IMR-90 (cell line): Measurements from ENCODE around the gene GRB10. TPM values are rescaled to one million over a fixed set of nuclear protein-coding genes. Genes with fewer than 3 reads are reported as not detected.
A peak's percentile ranks its signal among the peaks of the same experiment; 100 is the strongest.

Experiments
- ATAC-seq: fragments of 200-7000 bp; cut with Tn5 transposase; 2 replicates; pipeline ENCODE4 v1.9.1; 2020; ENCODE audit warnings: low read depth, mild to moderate bottlenecking, moderate library complexity
- BruUV-seq: library from RNA; stranded (reverse); fragments of 400-500 nt; replicated peaks from 2 replicates; lab custom pipeline; 2021; lab: Mats Ljungman, UMichigan
- CTCF ChIA-PET: fragments of 300-600 bp; formaldehyde crosslinking; extraction: SDS; loops from one replicate; lab custom pipeline; 2021; ENCODE audit warnings: antibody characterized with exemption; lab: Yijun Ruan, JAX
- POLR2A ChIA-PET: fragments of 300-600 bp; sonication (Branson Sonifier 250); formaldehyde crosslinking; loops from one replicate; lab custom pipeline; 2022; ENCODE audit warnings: antibody characterized with exemption; ENCODE audit not compliant: unreplicated experiment; lab: Charles Lee
- DNase-seq: peaks from one replicate; pipeline ENCODE4 v3.0.0; 2013
- H2AFZ ChIP-seq: replicated peaks from 2 replicates; pipeline ENCODE3; 2013; ENCODE audit warnings: low read length, mild to moderate bottlenecking; ENCODE audit not compliant: poor library complexity
- H2AK5ac ChIP-seq: 2 replicates; pipeline ENCODE4 v1.6.1; 2013; ENCODE audit warnings: low read depth, low read length, inconsistent platforms
- H2AK9ac ChIP-seq: replicated peaks from 2 replicates; pipeline ENCODE3; 2013; ENCODE audit warnings: mild to moderate bottlenecking, low read depth, low read length, moderate library complexity; ENCODE audit not compliant: poor library complexity
- H2BK120ac ChIP-seq: 2 replicates; pipeline ENCODE4 v1.6.1; 2013; ENCODE audit warnings: low read depth, low read length, inconsistent platforms
- H2BK15ac ChIP-seq: 3 replicates; pipeline ENCODE4 v1.6.1; 2013; ENCODE audit warnings: low read depth, low read length, inconsistent platforms
- H2BK20ac ChIP-seq: 2 replicates; pipeline ENCODE4 v1.6.1; 2013; ENCODE audit warnings: low read depth, mild to moderate bottlenecking, inconsistent platforms, low read length, moderate library complexity
- H2BK5ac ChIP-seq: 2 replicates; pipeline ENCODE4 v1.6.1; 2013; ENCODE audit warnings: mild to moderate bottlenecking, low read depth, low read length, inconsistent platforms; ENCODE audit not compliant: poor library complexity, severe bottlenecking
- H3K14ac ChIP-seq: replicated peaks from 2 replicates; pipeline ENCODE4 v1.6.1; 2013; ENCODE audit warnings: low read depth, low read length, inconsistent platforms
- H3K18ac ChIP-seq: 2 replicates; pipeline ENCODE4 v1.6.1; 2013; ENCODE audit warnings: low read depth, low read length, control low read depth
- H3K23ac ChIP-seq: 2 replicates; pipeline ENCODE4 v1.6.1; 2013; ENCODE audit warnings: low read depth, low read length, inconsistent platforms
- H3K27ac ChIP-seq: 2 replicates; pipeline ENCODE4 v1.5.1; 2013; ENCODE audit warnings: mild to moderate bottlenecking, control low read depth, low read length; ENCODE audit not compliant: insufficient read depth
- H3K27me3 ChIP-seq: 2 replicates; pipeline ENCODE4 v1.6.1; 2013; ENCODE audit warnings: low read length; ENCODE audit not compliant: control insufficient read depth, insufficient read depth
- H3K36me3 ChIP-seq: 2 replicates; pipeline ENCODE4 v1.6.1; 2013; ENCODE audit warnings: low read length, mixed read lengths; ENCODE audit not compliant: control insufficient read depth, insufficient read depth
- H3K4ac ChIP-seq: 2 replicates; pipeline ENCODE4 v1.6.1; 2013; ENCODE audit warnings: low read depth, low read length, inconsistent platforms
- H3K4me1 ChIP-seq: 2 replicates; pipeline ENCODE4 v1.6.1; 2013; ENCODE audit warnings: low read length, mixed read lengths; ENCODE audit not compliant: control insufficient read depth, insufficient read depth
- H3K4me2 ChIP-seq: 2 replicates; pipeline ENCODE4 v1.6.1; 2013; ENCODE audit warnings: low read depth, mild to moderate bottlenecking, control low read depth, low read length, moderate library complexity
- H3K4me3 ChIP-seq: 2 replicates; pipeline ENCODE4 v1.5.1; 2013; ENCODE audit warnings: low read depth, mild to moderate bottlenecking, control low read depth, low read length, moderate library complexity; ENCODE audit not compliant: insufficient read depth
- H3K56ac ChIP-seq: 2 replicates; pipeline ENCODE4 v1.6.1; 2013; ENCODE audit warnings: low read length, inconsistent platforms; ENCODE audit not compliant: insufficient read depth; ENCODE audit errors: extremely low read depth
- H3K79me1 ChIP-seq, 2 experiments: 2 replicates each; pipeline ENCODE4 v1.6.1; 2013; ENCODE audit warnings: low read length in 2 of 2, inconsistent platforms in 1 of 2, low read depth in 1 of 2
- H3K9ac ChIP-seq: 2 replicates; pipeline ENCODE4 v1.6.1; 2013; ENCODE audit warnings: low read depth, low read length, control low read depth
- H3K9me1 ChIP-seq: 2 replicates; pipeline ENCODE4 v1.6.1; 2013; ENCODE audit warnings: low read length, inconsistent platforms; ENCODE audit not compliant: insufficient read depth
- H3K9me3 ChIP-seq: 2 replicates; pipeline ENCODE4 v1.6.1; 2013; ENCODE audit warnings: low read length; ENCODE audit not compliant: control insufficient read depth, insufficient read depth
- H4K20me1 ChIP-seq: 2 replicates; pipeline ENCODE4 v1.6.1; 2013; ENCODE audit warnings: low read length, inconsistent platforms; ENCODE audit not compliant: insufficient read depth
- H4K5ac ChIP-seq: 2 replicates; pipeline ENCODE4 v1.6.1; 2013; ENCODE audit warnings: mild to moderate bottlenecking, low read depth, low read length, control low read depth
- H4K8ac ChIP-seq, 2 experiments: 2 replicates each; pipeline ENCODE4 v1.6.1; 2013; ENCODE audit warnings: low read depth in 2 of 2, low read length in 2 of 2, control low read depth in 1 of 2, inconsistent platforms in 1 of 2
- H4K91ac ChIP-seq: 2 replicates; pipeline ENCODE4 v1.6.1; 2013; ENCODE audit warnings: low read depth, low read length, inconsistent platforms; ENCODE audit not compliant: insufficient read depth
- MAZ ChIP-seq: IDR thresholded peaks from 2 replicates; pipeline ENCODE4 v1.6.1; 2012; ENCODE audit warnings: low read depth, mild to moderate bottlenecking, low read length, improper control_type of control experiment, moderate library complexity, borderline replicate concordance
- NFE2L2 ChIP-seq: fragments of 150-350 bp; IDR thresholded peaks from 2 replicates; pipeline ENCODE4 v1.6.1; 2016; ENCODE audit warnings: low read depth, mild to moderate bottlenecking, low read length
- WGBS, 2 experiments: methylation state at CpG; one replicate each; pipeline versions ENCODE4 v1.1.5 to v1.1.7; 2013; ENCODE audit warnings: missing lambda C conversion rate in 2 of 2; ENCODE audit not compliant: insufficient read length in 1 of 2; ENCODE audit errors: extremely low coverage in 2 of 2; 5-methylcytosine and 5-hydroxymethylcytosine counted together
- dilution Hi-C: fragments of 300-500 bp; cut with HindIII; formaldehyde crosslinking; loops from one replicate; pipeline ENCODE4 v1.14.3; 2018; ENCODE audit warnings: low sequenced_read_pairs; ENCODE audit not compliant: unreplicated experiment
- in situ Hi-C: fragments of 300-500 bp; cut with MboI; formaldehyde crosslinking; loops from 3 replicates; pipeline ENCODE4 v1.14.3; 2019; ENCODE audit warnings: low sequenced_read_pairs, inconsistent platforms, mixed read lengths
- intact Hi-C: fragments of 100-400 bp; cut with micrococcal nuclease; formaldehyde crosslinking; loops from 2 replicates; pipeline ENCODE4 v1.10.0; 2022
- polyA plus RNA-seq, 3 experiments: library from polyadenylated mRNA; depleted of rRNA; stranded (reverse); fragments of >200 nt; gene quantifications; 2 replicates each; pipeline ENCODE4 v1.2.3, GENCODE V29; 2012; ENCODE audit warnings: low replicate concordance in 1 of 3
- total RNA-seq: library from RNA; depleted of rRNA; stranded (reverse); fragments of >200 nt; gene quantifications from 2 replicates; pipeline ENCODE4 v1.2.3, GENCODE V29; 2012

GRB10 gene
- total and polyA plus RNA-seq, 2 of the 4 experiments (the other 2 are of a cell fraction), result 6.3 to 15.1 TPM

GRCh38 chr7:50793120-50793946 lies 10.6 kb upstream of the GRB10 start:
- ChIA-PET CTCF (no interaction called here), POLR2A (no interaction called here)
- Histone ChIP-seq H3K9me3 (peaks cover 4% of the 10 kb centered on the region; the same call in 1 of the 2 replicates), H2AFZ (peak overlapping the region; percentile 89), H2AK5ac (no peak overlapping the region), H2BK20ac (no peak overlapping the region), H3K27ac (no peak overlapping the region), H3K4me3 (peak overlapping the region; percentile 57), H3K14ac (no peak overlapping the region; the same call in 1 of the 2 replicates), H2BK15ac (no peak overlapping the region), H2AK9ac (peak overlapping the region; percentile 34), H3K9me1 (peaks cover 6% of the 10 kb centered on the region; the same call in 1 of the 2 replicates), H3K4ac (peak overlapping the region; percentile 33; the same call in 1 of the 2 replicates), H3K9ac (peak overlapping the region; percentile 63), H3K36me3 (no peaks in the 10 kb centered on the region), H3K56ac (peak overlapping the region; percentile 23; the same call in 1 of the 2 replicates), H2BK5ac (no peak overlapping the region), H3K27me3 (peaks cover 17% of the 10 kb centered on the region), H3K23ac (no peak overlapping the region; the same call in 1 of the 2 replicates), H4K5ac (no peak overlapping the region), H3K18ac (no peak overlapping the region), H4K91ac (no peak overlapping the region), H3K4me2 (peak overlapping the region; percentile 54), H2BK120ac (peak overlapping the region; percentile 32; the same call in 1 of the 2 replicates), H3K4me1 (peaks cover 10% of the 10 kb centered on the region), H3K79me1 (peaks cover 25 to 39% of the 10 kb centered on the region in 2 experiments), H4K20me1 (peaks cover 34% of the 10 kb centered on the region), H4K8ac (peak overlapping the region in 1 of 2 experiments; percentile 13; a peak in 1 of 4 replicates)
- DNase-seq (peak; percentile 36), ATAC-seq (peak; percentile 78)
- intact Hi-C loops (loop anchor here (2.0 to 5.0 kb wide), 2 partner anchors 273 to 349 kb away; no protein-coding TSS in a partner anchor), dilution Hi-C loops (no loop called here), in situ Hi-C loops (loop anchor here (25.0 kb wide), 1 partner anchor 269 kb away; no protein-coding TSS in a partner anchor)
- 4% methylated on average over 38 of the region's 113 CpGs; no CpG with 5 or more reads in 1 of the 2 experiments for WGBS, 2 experiments
- BruUV-seq, result no TSS peak
- no peak for TF ChIP-seq NFE2L2
- peak; percentile 5; the same call in 1 of the 2 replicates for TF ChIP-seq MAZ
